Upper lobe of right lung (tissue), 1 donor: ENCODE data around the gene SLC39A11. TPM values are rescaled to one million over a fixed set of nuclear protein-coding genes. Genes with fewer than 3 reads are reported as not detected.

Experiments used
- ATAC-seq: fragments of 200-7000 bp; cut with Tn5 transposase; one replicate; pipeline ENCODE4 v1.9.1; 2020; ENCODE audit warnings: mild to moderate bottlenecking, moderate library complexity
- DNase-seq: peaks from one replicate; pipeline ENCODE4 v3.0.0-alpha.2; 2020
- H3K27ac ChIP-seq: fragments of 200-600 bp; one replicate; pipeline ENCODE4 v1.8.0; 2022
- H3K27me3 ChIP-seq: fragments of 200-600 bp; one replicate; pipeline ENCODE4 v1.8.0; 2022; ENCODE audit warnings: mild to moderate bottlenecking
- H3K36me3 ChIP-seq: fragments of 200-600 bp; one replicate; pipeline ENCODE4 v1.8.0; 2022
- H3K4me1 ChIP-seq: fragments of 200-600 bp; one replicate; pipeline ENCODE4 v1.8.0; 2022
- H3K4me3 ChIP-seq: fragments of 200-600 bp; one replicate; pipeline ENCODE4 v1.8.0; 2022; ENCODE audit warnings: mild to moderate bottlenecking
- H3K9me3 ChIP-seq: fragments of 200-600 bp; one replicate; pipeline ENCODE4 v1.8.0; 2022
- CTCF ChIP-seq: fragments of 200-600 bp; IDR thresholded peaks from one replicate; pipeline ENCODE4 v1.8.0; 2022; ENCODE audit warnings: antibody characterized with exemption
- intact Hi-C: fragments of 100-400 bp; cut with DNase I; formaldehyde crosslinking; loops from one replicate; pipeline ENCODE4 v1.11.0; 2022
- total RNA-seq: library from RNA; stranded (reverse); fragmentation: NEBNext Ultra II Directional; extraction: Animal tissue kit (Norgen Biotek cat#: 25700); gene quantifications from one replicate; pipeline ENCODE4 v1.2.1, GENCODE V29; 2021
- donor health status: DM: no; HTN: yes; CAD: no; lungs with severe emphysema.

Gene SLC39A11
- total RNA-seq, 1 donor from 2014 or later: 33.7 TPM

DNA sequence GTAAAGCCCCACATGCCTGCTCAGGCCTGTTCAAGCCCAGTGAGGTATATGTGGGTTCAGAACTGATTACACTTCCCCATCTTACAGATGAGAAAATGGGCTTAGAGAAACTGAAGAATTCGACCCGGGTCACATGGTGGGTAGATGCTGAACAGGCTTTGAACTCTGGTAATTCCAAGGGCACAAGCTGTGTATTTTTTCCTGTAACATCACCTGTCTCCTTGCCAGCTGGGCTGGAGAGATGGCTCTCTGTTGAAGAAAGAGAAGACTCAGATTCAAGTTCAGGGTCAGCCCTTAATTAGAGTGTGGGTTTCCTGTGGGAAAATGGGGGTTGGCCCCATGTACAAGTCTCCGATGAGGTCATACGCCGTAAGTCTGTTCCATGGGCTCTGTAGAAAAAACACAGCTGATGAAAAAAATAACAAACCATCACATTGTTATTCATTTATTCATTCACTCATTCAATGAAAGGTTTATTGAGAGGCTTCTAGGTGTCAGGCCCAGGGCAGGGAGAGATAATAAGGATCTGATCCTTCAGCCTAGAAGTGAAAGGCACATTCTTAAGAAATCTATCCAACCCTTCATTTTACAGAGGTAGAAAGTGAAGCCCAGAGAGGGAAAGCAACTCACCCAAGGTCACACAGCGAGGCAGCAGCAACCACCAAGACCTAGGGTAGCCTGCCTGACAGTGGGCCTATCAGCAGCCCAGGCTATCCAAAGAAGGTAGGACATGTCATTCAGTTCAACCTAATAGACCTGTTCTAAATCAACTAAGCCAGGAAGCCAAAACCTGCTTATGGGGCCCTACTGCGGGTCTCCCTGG, 488.9 kb downstream of the SLC39A11 start:
- H3K9me3 ChIP-seq: no peaks in the 10 kb centered on the region
- ATAC-seq: no peak
- no peak for TF ChIP-seq CTCF
- no peaks in the 10 kb centered on the region for H3K36me3 ChIP-seq
- intact Hi-C loops: no loop called here
- no peak overlapping the region for H3K27ac ChIP-seq
- no peaks in the 10 kb centered on the region for H3K27me3 ChIP-seq
- H3K4me1 ChIP-seq: peaks cover 5% of the 10 kb centered on the region
- no peak overlapping the region for H3K4me3 ChIP-seq
- no peak for DNase-seq

GRCh38 chr17:72602517-72603419, 489.7 kb downstream of the SLC39A11 start:
- ATAC-seq (peak; percentile 79), DNase-seq (no peak)
- Histone ChIP-seq H3K4me3 (no peak overlapping the region), H3K36me3 (no peaks in the 10 kb centered on the region), H3K4me1 (peaks cover 5% of the 10 kb centered on the region), H3K9me3 (no peaks in the 10 kb centered on the region), H3K27me3 (peaks cover 3% of the 10 kb centered on the region), H3K27ac (no peak overlapping the region)
- no peak for TF ChIP-seq CTCF
- intact Hi-C loops: no loop called here

DNA sequence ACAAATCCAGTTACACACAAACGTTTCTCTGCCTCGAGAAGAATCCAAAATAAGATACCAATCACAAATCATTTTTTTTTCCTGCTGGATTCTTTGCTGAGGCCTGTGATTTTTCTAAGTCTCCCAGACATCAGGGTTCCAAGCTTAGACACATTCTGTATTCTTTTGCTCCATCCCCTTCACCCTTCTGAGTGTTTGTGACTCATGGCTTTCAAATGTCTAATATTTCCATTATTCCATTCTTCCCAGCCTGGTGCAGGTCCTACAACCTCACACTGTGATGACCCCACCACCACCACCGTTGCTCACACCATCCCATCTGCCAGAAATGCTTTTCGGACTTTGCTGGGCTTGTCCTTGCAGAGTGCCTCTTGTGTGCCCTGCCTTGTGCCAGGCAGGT, 491.6 kb downstream of the SLC39A11 start:
- no peak overlapping the region for H3K4me3 ChIP-seq
- ATAC-seq: no peak
- intact Hi-C loops: no loop called here

GRCh38 chr17:72599891-72600290, 492.6 kb downstream of the SLC39A11 start:
- Histone ChIP-seq H3K9me3 (no peaks in the 10 kb centered on the region), H3K4me3 (no peak overlapping the region), H3K27me3 (peaks cover 3% of the 10 kb centered on the region), H3K4me1 (peaks cover 5% of the 10 kb centered on the region), H3K27ac (no peak overlapping the region), H3K36me3 (no peaks in the 10 kb centered on the region)
- TF ChIP-seq CTCF: no peak
- DNase-seq (no peak), ATAC-seq (no peak)
- intact Hi-C loops: no loop called here

More for the DNA sequence above, 491.6 kb downstream of the SLC39A11 start:
- TF ChIP-seq CTCF: no peak
- H3K27me3 ChIP-seq: peaks cover 3% of the 10 kb centered on the region
- no peak overlapping the region for H3K27ac ChIP-seq
- no peaks in the 10 kb centered on the region for H3K36me3 ChIP-seq
- no peak for DNase-seq
- H3K9me3 ChIP-seq: no peaks in the 10 kb centered on the region
- peaks cover 5% of the 10 kb centered on the region for H3K4me1 ChIP-seq

DNA sequence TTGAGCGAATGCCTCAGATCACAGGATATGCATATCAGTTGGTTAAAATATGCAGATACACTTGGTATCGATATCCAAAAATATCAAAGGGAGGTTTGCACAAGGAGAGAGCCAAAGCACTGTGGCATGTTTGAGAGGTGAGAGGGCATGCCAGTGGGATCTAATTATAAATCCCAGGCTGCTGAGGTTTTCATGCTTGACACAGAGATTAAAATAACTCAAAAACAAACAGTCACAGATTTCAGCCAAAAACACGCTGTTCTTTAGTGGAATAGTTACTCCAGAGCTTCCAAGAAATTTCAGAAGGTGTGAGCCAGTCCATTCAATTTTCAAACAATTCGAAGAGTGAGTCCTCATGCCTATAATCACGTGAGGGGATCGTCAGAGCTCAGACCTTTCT, 493.8 kb downstream of the SLC39A11 start:
- DNase-seq (no peak), ATAC-seq (no peak)
- no peaks in the 10 kb centered on the region for H3K9me3 ChIP-seq
- H3K27me3 ChIP-seq: peaks cover 3% of the 10 kb centered on the region
- no peak overlapping the region for H3K4me3 ChIP-seq
- no peak for TF ChIP-seq CTCF
- no peak overlapping the region for H3K27ac ChIP-seq
- intact Hi-C loops: no loop called here
- H3K36me3 ChIP-seq: no peaks in the 10 kb centered on the region
- H3K4me1 ChIP-seq: peaks cover 5% of the 10 kb centered on the region
